Ramos (cell line): ENCODE measurements around the gene TXNDC11.

Experiments
- in situ Hi-C: fragments of 300-500 bp; cut with MboI; formaldehyde crosslinking; loops from one replicate; pipeline ENCODE4 v1.14.3; 2022; ENCODE audit warnings: low sequenced_read_pairs; ENCODE audit not compliant: unreplicated experiment

The TXNDC11 gene

GRCh38 chr16:11696266-11697012, 46.2 kb downstream of the TXNDC11 start:
- in situ Hi-C loops: no loop called here

DNA sequence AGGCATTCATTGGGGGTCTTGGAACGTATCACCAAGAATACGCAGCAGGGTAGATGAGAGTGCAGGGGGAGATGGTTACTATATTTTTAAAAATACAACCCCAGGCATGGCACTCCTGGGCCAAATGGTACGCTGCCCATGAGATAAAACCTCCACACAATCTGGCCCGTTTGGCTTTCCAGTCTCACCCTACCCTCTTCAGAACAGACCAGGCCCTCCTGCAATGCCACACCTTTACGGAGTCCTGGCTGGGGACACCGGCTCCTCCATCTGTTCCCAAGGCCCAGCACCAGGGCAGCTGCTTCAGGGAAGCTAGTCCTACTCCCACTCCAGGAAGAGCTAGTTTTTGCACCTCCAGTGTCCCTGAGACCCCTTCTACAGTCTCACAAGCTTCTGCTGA, 50.0 kb downstream of the TXNDC11 start:
- in situ Hi-C loops: no loop called here

DNA sequence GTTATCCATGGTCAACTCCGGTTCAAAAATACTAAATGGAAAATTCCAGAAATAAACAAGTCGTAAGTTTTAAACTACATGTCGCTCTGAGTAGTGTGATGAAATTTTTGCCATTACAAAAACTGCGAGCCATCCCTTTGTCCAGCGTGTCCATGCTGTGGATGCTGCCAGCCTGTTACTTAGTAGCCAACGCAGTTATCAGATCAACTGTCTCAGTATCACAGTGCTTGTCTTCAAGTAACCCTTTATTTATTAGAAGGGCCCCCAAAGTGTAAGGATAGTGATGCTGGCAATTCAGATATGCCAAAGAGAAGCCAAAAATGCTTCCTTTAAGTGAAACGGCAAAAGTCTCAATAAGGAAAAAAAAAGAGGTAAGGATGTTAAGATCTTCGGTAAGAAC, 50.5 kb downstream of the TXNDC11 start:
- in situ Hi-C loops: no loop called here

DNA sequence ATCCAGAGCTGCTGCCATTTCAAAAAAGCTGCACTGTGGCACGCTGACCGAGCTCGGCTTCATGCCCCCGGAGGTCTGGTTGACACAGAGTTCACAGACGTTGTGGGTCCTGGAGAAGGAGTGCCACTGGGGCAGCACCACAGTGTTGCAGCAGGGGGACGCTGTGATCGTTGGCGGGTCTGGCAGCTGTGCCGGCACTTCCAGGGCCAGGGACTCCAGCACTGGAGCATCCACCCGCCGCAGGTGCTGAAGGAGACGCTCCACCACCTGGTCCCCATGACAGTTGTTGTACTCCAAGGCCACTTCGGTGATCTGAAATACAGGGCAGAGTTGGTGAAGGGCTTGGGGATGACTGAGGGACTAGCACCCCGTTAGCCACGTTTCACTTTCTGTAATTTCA, 50.9 kb downstream of the TXNDC11 start:
- in situ Hi-C loops: no loop called here

- in situ Hi-C loops: no loop called here
Measured at GRCh38 chr16:11691235-11691634, 51.4 kb downstream of the TXNDC11 start.

DNA sequence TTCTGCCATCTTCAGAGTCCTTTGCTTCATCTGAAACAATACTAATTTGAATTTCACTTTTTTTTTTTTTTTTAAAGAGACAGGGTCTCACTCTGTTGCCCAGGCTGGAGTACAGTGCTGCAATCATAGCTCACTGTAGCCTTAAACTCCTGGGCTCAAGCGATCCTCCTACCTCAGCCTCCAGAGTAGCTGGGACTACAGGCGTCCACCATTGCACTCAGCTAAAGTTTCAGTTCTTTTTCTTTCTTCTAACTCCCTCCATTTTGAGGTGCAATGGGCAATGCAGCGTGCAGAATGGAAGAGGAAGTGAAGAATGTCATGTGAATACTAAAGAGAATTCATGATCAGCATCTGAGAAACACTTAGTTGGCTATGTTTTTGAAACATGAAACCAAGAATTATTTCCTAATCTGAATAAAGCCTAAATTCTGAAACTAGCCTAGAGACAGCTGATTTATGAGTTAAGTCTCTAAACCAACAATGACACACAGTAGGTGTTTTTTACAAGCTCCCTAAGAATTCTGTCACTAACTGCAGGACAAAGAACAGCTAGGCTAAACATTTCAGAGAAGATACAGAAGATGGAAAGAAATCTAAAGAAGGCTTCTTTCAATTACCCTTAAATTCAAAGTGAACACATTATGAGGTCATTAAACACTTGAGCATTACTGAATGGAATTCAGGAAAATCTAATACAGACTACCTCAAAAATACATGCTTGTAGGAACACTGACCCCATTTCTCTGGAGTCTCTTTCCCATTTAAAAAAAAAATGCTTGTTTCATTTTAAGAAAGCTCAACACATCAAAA, 53.4 kb downstream of the TXNDC11 start:
- in situ Hi-C loops: no loop called here

DNA sequence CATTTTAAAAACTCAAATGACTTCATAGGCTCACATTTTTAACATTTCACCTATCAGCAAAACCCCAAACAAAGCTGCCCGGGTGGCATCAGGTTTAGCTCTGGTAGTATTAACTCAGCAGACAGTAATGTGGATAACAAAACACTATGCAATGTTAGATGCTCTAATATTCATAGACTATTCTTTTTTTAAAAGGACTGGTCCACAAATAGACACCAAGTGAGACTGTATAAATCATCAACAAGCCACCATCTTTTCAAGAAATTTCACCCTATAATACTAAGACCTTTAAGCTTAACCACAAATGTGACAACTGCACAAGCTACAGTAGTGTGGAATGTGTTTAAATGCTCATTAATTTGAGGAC, 54.2 kb downstream of the TXNDC11 start:
- in situ Hi-C loops: no loop called here

- in situ Hi-C loops: no loop called here
Measured at GRCh38 chr16:11687601-11688519, 54.8 kb downstream of the TXNDC11 start.

- in situ Hi-C loops: no loop called here
Measured at GRCh38 chr16:11686713-11687380, 55.8 kb downstream of the TXNDC11 start.

- in situ Hi-C loops: no loop called here
Measured at GRCh38 chr16:11685844-11686618, 56.6 kb downstream of the TXNDC11 start.

DNA sequence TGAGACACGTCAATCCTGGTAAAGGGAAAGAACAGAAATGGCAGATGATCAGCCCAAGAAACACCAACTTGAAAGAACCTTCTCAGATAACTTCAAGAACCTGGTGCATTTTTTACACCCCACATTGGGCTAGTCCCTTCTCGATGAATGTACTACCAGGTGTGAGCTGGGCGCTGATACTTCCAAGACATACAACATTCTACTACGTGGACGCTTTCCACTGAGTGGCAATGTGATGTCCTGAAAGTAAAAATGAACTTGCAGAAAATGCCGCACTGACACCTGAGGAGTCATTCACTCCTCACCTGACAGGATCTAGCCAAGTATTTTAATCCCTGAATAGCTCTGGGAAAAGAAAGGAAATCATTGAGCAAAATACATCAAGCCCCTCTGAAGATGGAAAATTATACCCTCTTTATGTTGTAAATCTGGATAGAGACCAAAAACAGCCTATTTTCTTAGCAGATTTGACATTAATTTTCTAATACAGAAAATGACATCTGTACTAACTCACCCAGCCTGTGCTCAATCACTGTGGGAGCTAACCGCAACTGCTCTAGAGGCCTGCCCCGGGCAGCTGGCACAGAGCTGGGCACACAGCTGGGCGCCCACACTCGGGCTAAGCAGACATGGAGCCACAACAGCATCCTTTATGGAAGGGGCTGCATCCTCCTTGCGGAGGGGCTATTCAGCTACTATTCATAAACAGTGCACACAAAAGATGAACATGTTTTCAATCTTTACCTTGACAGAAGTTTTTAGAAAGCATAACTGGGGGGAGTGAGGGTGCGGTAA, 58.2 kb downstream of the TXNDC11 start:
- in situ Hi-C loops: no loop called here

DNA sequence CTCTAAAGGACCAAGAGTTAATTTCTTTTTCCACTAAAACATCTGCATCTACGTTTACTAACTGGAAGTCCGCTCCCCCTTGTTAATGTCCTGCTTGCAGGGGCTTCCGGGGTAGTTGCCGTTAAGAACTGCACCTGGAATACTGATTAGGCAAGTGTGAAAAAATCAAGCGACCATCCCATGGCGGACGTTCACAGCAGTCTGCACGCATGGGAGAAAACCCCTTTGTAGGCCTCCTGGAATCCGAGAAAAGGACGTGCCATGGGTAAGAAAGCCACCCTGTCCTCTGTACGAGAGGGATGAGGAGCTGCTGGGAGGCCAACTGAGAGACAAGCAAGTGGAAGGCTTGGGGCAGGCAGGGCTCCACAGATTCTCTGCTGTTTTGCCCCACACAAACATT, 59.5 kb downstream of the TXNDC11 start:
- in situ Hi-C loops: no loop called here

- in situ Hi-C loops: no loop called here
Measured at GRCh38 chr16:11682655-11683096, 60.0 kb downstream of the TXNDC11 start.

- in situ Hi-C loops: no loop called here
Measured at GRCh38 chr16:11681976-11682654, 60.5 kb downstream of the TXNDC11 start.

- in situ Hi-C loops: no loop called here
Measured at GRCh38 chr16:11681556-11681955, 61.1 kb downstream of the TXNDC11 start.

GRCh38 chr16:11679941-11680911, 62.4 kb downstream of the TXNDC11 start:
- in situ Hi-C loops: no loop called here

- in situ Hi-C loops: no loop called here
Measured at GRCh38 chr16:11679250-11679649, 63.4 kb downstream of the TXNDC11 start.
